Inferior parietal cortex (tissue), 1 donor: Measurements from ENCODE around the gene ANXA6.

ENCODE experiments used
- DNase-seq: peaks from one replicate; pipeline ENCODE4 v3.0.0-alpha.2; 2016; ENCODE audit errors: extremely low spot score

Gene ANXA6

DNA sequence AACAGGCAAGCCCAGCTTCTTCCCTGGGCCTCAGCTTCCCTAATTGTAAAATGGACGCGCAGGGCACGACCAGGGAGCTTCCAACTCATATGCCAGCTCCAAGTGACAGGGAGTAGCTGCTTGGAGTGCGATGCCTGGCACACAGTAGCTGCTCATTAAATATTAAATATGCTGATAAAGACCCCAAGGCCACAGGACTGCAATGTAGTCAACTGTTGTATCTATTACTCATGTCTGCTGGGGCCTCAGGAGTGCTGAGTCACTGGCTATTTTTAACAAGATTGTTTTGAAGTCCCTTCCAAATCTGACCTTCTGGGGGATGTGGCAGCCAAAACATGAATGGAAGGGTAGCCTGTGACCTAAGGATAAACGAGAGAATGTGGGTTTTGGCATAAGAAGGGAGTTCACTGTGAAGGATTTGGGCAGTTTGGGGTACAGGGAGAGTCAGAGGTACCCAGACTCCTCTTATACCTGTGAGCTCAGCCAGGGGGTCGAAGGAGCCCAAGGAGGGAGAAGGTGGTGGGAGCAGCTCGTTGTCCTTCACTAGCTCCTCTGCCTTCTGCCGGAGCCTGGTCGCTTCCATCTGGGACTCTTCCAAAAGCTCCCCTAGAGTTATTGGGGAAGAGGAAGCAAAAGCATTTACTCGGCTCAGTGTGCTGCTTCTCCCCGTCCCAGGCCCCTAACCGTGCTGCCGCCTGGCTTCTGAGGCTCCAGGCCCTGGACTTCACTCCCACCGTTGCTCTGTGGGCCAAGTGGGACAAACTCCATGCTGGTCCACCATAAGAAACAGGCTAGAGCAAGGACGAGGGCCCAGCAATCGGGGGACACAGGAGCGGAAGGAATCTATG lies 94.2 kb downstream of the ANXA6 start:
- no peak for DNase-seq

DNA sequence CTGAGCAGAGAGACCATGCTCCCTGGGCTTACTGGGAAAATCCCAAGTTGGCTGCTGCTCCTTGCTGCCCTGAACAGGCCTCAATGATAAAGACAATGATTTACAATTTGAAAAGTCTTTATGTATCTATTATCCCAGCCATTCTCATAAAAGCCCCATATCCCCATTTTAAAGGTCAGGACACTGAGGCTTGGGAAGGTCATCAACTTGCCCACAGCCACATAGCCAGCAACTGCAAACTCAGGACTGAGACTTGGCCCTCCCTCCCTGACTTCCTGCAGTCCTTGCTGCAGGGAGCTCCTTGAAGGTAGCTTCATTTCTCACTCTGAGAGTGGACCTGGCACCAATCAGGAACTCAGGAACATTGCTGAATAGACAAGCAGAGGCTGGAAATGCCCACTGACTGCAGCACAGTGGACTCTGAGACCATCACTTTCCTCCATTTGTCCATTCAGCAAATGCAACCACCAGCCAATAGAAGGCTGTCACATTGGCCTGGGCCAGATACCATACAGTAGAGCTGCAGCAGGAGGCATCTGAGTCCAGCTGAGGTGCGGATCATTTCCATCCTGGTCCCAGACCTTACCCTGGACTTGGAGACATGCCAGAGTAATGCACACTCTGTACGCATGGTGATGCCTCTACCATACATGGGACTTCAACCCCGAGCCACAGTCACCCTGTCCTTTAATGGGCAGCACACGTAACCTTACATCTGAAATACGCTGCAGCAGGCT lies 95.0 kb downstream of the ANXA6 start:
- DNase-seq: no peak

DNA sequence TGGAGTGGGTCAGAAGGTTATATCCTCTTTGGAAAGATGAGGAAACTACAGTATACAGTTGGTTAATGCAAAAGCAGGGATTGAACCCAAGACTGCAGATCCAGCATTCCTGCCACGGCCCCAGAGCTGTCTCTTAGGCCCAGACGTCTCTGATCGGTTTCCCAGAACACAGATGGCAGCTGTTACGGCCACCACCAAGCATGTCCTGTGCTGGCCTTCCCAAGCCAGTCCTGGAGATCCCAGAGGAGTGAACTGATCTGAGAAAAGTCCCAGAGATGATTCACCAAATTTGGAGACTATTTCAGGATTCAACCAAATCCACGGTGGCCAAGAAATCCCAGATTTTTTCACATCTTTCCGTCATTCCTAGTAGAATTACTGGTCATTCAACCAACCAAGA lies 96.8 kb downstream of the ANXA6 start:
- DNase-seq: no peak

DNA sequence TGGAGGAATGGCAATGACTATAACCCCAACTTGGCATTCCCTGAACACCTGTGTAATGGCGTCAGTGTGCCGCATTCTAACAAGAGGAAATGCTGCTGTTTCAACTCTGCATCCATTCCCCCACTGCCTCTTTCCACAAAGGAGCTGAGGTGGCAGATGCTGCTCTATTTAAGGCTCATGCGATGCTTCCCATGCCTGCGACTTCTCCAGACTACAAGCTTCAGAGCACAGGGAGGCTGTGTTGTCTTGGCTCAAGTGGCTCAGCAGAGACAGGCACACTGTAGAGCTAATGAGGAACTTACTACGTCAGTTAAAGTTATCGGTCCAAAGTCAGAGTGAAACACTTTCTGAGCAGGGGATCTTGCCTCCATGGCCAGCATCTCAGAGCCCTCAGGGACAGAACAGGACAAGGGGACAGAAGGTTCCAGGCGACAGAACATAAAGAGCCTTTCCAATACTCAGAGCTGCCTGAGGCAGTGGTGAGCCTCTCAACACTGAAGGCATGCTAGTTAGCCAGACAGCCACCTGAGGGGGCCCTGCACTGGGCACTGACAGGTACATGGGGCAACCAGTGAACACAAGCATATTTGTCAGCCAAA lies 98.6 kb downstream of the ANXA6 start:
- peak; percentile 22 for DNase-seq

DNA sequence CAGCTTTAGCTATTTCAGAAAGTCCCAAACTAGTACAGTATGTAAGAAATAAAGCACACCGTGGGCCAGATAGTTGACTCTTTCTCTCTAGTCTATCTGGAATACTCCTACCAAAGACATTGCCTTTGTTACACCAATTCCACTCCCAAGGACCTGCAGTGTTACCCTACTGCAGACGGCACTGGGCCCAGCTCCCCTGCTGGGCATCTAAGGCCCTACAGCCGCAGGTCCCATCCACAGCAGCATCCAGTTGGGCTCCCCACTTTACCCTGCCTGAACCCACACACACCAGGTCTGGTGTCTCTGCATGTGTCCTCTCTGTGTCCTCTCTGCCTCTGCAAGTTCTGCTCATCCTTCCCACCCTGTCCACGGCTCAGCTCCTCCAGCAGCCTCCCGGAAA lies 99.3 kb downstream of the ANXA6 start:
- DNase-seq: no peak

DNA sequence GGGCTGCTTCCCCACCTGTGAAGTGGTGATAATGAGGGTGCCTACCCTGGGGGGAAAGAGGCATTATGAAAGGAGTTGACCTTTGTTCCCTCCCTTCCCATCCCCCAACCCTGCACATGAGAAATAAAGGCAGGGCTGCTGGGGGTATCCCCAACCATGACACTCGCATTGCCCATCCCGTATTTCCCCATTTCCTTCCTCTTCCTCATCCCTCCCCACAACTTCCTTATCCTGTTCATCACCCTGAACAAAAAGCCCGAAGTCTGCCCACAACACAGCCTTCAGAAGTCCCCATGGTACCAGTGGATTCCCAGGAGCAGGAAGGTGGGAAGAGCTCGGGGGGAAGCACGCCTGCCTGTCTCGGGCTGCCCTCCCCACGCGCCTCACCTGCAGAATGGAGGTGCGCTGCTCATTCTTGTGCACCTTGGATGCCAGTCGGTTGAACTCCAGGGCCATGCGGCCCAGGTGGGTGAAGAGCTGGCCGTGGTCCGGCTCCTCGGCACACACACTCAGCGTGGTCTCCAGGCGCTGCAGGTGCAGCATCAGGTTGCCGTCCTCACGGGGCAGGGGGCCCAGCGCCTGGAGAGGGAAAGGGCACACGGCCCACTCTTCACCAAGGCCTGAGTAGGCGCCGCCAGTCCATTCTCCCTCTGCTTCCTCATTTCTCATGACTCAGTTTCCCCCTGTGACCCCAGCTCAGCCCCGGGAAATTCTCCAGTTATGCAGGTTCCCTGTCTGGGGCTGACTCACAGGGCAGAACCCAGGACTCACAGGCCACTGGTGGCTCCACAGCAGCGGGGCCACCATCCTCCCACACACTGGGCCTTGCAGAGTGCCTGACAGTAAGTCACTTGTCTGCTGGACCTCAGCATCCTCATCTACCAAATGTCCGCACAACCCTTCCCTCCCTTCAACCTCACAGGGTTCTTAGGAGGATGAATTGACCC lies 100.9 kb downstream of the ANXA6 start:
- DNase-seq: no peak

DNA sequence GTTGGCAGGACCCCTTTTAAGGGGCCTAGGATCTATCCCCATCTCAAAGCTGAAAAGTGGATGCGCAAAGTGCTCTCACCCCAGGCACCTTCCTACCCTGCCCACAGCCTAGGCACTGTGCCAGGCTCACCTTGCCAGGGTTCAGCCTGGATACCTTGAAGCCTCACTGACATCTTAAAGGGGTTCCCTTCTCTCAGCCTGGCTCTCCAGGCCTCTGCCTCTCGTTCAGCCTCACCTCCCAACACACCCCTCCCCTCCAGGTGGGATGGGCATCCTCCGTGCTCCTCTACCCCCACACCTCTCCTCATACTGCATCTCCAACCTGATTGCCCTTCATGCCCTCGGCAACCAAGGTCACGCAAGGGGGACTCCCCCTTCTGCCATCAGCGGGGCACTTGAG lies 102.2 kb downstream of the ANXA6 start:
- DNase-seq: no peak

DNA sequence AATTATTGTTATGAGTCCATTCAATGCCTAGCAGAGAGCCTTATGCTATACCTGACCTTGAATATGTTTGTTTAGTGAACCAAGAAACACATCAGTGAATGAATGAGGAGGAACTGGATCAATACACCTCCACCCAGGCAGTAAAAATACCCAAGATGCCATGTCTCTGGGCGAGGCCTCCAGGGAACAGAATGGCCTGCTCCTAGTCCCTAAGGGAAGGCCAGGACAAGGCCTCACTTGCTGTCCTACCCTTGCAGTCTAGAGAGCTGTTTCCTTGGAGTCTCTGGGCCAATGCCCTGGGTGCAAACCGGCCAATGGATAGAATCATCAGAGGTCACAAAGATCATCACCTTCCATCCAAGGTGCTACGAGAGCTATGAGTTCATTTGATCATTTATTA lies 102.9 kb downstream of the ANXA6 start:
- DNase-seq: no peak

DNA sequence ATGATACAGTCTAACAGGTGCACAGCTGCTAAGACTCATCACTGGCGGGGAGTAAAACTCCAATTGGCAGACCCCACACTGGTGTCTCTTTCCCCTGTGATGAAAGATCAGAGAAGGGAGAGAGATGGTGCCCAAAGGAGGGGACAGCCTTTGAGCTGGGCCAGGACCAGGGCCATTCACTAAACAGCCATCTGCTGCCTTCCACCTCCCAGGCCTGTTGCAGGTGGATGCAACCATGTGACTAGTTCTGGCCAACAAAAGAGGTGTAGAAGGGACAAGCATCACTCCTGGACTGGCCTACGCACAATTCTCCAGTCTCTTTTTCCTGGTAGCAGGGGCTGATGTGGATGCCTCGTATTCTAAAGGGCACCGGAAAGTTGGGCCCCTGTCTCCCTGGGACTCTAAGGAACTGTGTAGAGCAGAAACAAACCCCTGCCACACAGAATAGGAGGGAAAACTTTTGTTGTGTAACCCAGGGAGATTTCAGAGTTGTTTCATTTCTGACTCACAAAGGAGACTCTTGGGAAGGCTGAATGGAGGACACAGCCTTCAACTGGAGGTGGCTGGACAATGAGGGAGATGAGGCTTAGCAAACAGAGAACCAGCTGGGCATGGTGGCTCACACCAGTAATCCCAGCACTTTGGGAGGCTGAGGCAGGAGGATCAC lies 103.7 kb downstream of the ANXA6 start:
- no peak for DNase-seq

DNA sequence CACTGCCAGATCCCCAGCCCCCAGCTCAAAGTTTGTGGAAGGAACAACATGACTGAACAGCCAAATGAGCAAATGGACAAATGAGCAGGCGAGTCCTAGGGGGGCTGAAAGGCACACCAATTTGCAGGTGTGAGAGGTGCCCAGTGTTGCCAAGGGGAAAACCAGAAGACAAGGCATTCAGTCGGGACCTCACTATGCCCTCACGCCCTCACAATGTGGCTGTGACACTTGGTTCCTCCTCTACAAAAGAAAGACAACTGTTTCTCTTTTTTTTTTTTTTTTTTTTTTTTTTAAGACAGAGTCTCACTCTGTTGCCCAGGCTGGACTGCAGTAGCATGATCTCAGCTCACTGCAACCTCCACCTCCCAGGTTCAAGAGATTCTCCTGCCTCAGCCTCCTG lies 104.7 kb downstream of the ANXA6 start:
- DNase-seq: no peak

DNA sequence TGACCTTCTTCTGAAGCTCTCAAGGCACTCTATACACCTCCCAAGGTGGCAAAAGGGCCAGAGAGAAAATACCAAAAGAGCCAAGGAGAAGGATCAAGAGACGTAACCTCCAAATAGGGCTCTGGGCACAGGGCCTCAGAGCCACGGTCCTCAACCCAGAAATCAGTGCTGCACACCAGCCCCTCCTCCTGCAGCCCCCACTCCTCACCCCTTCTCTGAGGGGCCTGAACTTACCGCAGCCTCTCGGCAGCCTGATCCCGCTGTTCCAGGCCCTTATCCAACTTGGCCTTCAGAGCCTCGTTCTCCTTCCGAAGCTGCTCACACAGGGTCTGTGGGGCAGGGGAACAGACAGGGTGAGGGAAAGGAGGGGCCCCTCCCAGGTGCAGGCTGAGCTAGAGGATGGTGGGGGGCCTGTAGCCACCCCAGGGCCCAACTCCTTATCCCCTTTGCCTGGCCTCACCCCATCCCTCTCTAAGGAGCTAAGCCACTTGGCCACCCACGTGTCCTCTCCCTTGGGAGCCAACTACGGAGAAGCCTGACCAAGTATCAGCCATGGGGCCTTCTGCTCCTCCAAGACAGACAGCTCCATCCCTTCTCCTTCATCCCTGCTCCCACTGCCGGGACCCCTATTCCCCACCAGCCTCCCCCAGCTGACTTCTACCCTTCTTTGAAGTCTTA lies 105.5 kb downstream of the ANXA6 start:
- DNase-seq: no peak

DNA sequence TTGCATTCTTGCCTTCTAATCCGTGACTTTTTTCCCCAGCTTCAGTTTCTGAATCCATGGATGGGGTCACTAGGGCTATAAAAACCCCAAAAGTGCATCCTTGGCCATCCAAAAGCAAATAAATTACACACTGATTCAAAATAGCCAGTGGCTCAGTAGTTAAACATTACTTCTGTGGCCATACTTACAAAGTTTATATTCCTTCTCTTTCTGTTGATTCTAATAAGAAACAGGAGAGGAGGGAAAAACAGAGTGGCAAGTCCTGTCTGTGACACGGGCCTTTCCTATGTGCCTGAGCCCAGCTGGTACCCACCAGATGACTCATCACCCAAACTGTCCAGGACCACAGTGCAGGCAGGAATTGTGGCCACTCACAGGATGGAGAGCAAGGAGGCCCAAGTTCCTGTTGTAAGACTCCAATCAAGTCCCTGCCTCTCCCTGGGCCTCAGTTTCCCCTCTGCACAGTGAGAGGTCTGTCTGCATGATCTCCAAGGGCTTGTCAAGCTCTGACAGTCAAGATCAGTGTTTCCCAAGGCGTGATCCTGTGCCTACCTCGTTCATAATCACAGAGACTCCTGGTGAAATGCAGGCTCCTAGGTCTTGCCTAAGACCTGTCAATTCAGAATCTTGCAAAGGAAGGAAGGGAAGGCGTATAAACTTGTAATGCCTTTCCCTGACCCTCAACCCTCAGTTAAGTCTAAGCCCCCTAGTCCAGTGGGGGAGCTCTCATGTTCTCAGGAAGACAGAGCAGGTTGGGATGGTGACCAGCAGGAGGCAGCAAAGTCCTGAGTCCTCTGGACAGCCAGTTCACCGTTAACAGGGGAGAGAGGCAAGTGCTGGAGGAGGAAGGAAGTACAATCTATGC lies 106.3 kb downstream of the ANXA6 start:
- DNase-seq: peak; percentile 82
